ENCODE data around the gene ATG3.
"Not testable (repeated sequence)": the region's sequence is repeated elsewhere in the genome, so short reads cannot be mapped to it uniquely, and the experiment has no call there.

Gene ATG3

DNA sequence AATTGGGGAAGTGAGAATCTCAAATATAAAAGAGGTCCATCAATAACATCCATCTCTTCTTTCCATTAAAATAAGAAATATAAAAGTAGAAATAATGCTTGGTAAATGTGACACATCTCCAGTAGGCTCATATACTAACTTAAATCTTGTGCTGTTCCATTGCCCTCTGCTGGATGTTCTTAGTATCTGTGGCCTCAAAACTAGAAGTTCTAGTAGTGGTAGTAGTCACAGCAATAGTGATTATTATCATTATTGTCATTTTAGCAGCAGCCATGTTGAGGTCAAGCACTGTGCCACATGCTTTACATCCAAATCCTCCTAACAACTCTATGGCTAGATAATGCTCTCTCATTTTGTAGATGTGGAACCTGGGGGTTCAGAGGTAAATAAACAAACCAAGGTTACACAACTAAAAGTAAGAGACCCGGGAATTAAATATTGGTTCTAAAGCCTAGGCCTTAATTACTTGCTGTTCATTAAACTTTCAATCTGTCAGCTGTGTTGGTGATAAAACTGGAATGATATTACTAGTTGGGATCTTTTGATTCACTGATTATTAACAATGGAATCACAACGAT, 42.2 kb downstream of the ATG3 start:
- Histone ChIP-seq H3K27me3 (ENCODE audit: insufficient read depth, low read length, poor library complexity) (no peaks in the 10 kb centered on the region), H3K27ac (ENCODE audit: low read length) (no peak overlapping the region), H4K20me1 (ENCODE audit: insufficient read depth, low read length) (no peaks in the 10 kb centered on the region), H2AFZ (ENCODE audit: low read depth, low read length) (no peak overlapping the region), H3K4me1 (ENCODE audit: insufficient read depth, low read length) (no peaks in the 10 kb centered on the region), H3K9ac (ENCODE audit: low read depth, low read length) (no peak overlapping the region), H3K4me2 (ENCODE audit: insufficient read depth, low read length) (no peak overlapping the region), H3K4me3 (ENCODE audit: low read depth in 1 of 2, low read length in 2 of 2) (no peak overlapping the region), H3K36me3 (ENCODE audit: insufficient read depth, low read length) (no peaks in the 10 kb centered on the region), H3K79me2 (ENCODE audit: insufficient read depth, low read length) (no peaks in the 10 kb centered on the region), H3K9me3 (ENCODE audit: insufficient read depth, low read length, severe bottlenecking) (no peaks in the 10 kb centered on the region)
- DNase-seq (peak; percentile 29), ATAC-seq (ENCODE audit: insufficient read depth, low read depth) (peak; percentile 90)
- TF ChIP-seq, protein P1, sequence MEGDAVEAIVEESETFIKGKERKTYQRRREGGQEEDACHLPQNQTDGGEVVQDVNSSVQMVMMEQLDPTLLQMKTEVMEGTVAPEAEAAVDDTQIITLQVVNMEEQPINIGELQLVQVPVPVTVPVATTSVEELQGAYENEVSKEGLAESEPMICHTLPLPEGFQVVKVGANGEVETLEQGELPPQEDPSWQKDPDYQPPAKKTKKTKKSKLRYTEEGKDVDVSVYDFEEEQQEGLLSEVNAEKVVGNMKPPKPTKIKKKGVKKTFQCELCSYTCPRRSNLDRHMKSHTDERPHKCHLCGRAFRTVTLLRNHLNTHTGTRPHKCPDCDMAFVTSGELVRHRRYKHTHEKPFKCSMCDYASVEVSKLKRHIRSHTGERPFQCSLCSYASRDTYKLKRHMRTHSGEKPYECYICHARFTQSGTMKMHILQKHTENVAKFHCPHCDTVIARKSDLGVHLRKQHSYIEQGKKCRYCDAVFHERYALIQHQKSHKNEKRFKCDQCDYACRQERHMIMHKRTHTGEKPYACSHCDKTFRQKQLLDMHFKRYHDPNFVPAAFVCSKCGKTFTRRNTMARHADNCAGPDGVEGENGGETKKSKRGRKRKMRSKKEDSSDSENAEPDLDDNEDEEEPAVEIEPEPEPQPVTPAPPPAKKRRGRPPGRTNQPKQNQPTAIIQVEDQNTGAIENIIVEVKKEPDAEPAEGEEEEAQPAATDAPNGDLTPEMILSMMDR (IDR thresholded peaks at IDR 0.05; ENCODE audit: borderline replicate concordance, extremely low read depth, low read length, poor library complexity, severe bottlenecking): peak; percentile 78
- no peak for TF ChIP-seq EZH2 (IDR thresholded peaks at IDR 0.05; ENCODE audit: borderline replicate concordance, low read depth, low read length, severe bottlenecking)

DNA sequence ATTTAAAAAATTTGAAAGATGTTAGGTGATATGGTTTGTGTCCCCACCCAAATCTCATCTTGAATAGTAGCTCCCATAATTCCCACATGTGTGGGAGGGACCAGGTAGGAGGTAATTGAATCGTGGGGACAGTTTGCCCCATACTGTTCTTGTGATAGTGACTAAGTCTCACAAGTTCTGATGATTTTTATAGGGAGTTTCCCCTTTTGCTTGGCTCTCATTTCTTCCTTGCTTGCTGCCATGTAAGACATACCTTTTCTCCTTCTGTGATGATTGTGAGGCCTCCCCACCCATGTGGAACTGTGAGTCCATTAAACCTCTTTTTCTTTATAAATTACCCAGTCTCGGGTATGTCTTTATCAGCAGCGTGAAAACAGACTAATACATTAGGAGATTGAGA, 42.8 kb downstream of the ATG3 start:
- not testable (repeated sequence) for H3K79me2 ChIP-seq (ENCODE audit: insufficient read depth, low read length); DNase-seq; H3K27ac ChIP-seq (ENCODE audit: low read length); ATAC-seq (ENCODE audit: insufficient read depth, low read depth); H3K27me3 ChIP-seq (ENCODE audit: insufficient read depth, low read length, poor library complexity); H3K4me3 ChIP-seq (ENCODE audit: low read depth in 1 of 2, low read length in 2 of 2); H2AFZ ChIP-seq (ENCODE audit: low read depth, low read length); H3K4me1 ChIP-seq (ENCODE audit: insufficient read depth, low read length); H4K20me1 ChIP-seq (ENCODE audit: insufficient read depth, low read length); H3K4me2 ChIP-seq (ENCODE audit: insufficient read depth, low read length); H3K36me3 ChIP-seq (ENCODE audit: insufficient read depth, low read length); H3K9ac ChIP-seq (ENCODE audit: low read depth, low read length); H3K9me3 ChIP-seq (ENCODE audit: insufficient read depth, low read length, severe bottlenecking)

GRCh38 chr3:112514527-112515128, 47.1 kb downstream of the ATG3 start:
- Histone ChIP-seq H2AFZ (ENCODE audit: low read depth, low read length) (no peak overlapping the region), H3K9me3 (ENCODE audit: insufficient read depth, low read length, severe bottlenecking) (peaks cover 6% of the 10 kb centered on the region), H3K36me3 (ENCODE audit: insufficient read depth, low read length) (no peaks in the 10 kb centered on the region), H3K9ac (ENCODE audit: low read depth, low read length) (no peak overlapping the region), H3K27ac (ENCODE audit: low read length) (no peak overlapping the region), H3K79me2 (ENCODE audit: insufficient read depth, low read length) (no peaks in the 10 kb centered on the region), H3K4me1 (ENCODE audit: insufficient read depth, low read length) (no peaks in the 10 kb centered on the region), H4K20me1 (ENCODE audit: insufficient read depth, low read length) (no peaks in the 10 kb centered on the region), H3K4me3 (ENCODE audit: low read depth in 1 of 2, low read length in 2 of 2) (no peak overlapping the region), H3K4me2 (ENCODE audit: insufficient read depth, low read length) (no peak overlapping the region), H3K27me3 (ENCODE audit: insufficient read depth, low read length, poor library complexity) (no peaks in the 10 kb centered on the region)
- TF ChIP-seq, protein P1 (IDR thresholded peaks at IDR 0.05; ENCODE audit: borderline replicate concordance, extremely low read depth, low read length, poor library complexity, severe bottlenecking): no peak
- TF ChIP-seq EZH2 (IDR thresholded peaks at IDR 0.05; ENCODE audit: borderline replicate concordance, low read depth, low read length, severe bottlenecking): no peak
- ATAC-seq (ENCODE audit: insufficient read depth, low read depth) (no peak), DNase-seq (no peak)

DNA sequence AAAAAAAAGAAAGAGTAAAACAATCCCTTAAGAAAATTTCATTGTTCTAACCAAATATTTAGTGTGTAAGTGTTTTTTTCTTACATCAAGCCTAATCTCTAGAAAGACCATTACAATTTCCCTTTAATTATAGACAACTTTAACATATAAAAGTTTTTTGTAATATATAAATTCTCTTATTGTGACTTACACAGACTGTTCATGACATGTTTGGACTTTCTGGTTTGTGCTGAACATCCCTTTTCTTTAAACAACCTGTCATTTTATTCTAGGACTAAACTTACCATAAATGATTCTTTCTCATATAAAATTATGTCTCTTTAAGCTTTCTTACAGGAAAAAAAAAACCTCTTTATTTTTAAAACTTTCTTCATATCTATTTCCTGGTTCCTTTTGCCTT, 49.4 kb downstream of the ATG3 start:
- Histone ChIP-seq H3K27me3 (ENCODE audit: insufficient read depth, low read length, poor library complexity) (no peaks in the 10 kb centered on the region), H3K4me1 (ENCODE audit: insufficient read depth, low read length) (no peaks in the 10 kb centered on the region), H3K4me2 (ENCODE audit: insufficient read depth, low read length) (no peak overlapping the region), H3K4me3 (ENCODE audit: low read depth in 1 of 2, low read length in 2 of 2) (no peak overlapping the region), H3K27ac (ENCODE audit: low read length) (no peak overlapping the region), H4K20me1 (ENCODE audit: insufficient read depth, low read length) (no peaks in the 10 kb centered on the region), H3K9me3 (ENCODE audit: insufficient read depth, low read length, severe bottlenecking) (peaks cover 6% of the 10 kb centered on the region), H2AFZ (ENCODE audit: low read depth, low read length) (no peak overlapping the region), H3K9ac (ENCODE audit: low read depth, low read length) (no peak overlapping the region), H3K36me3 (ENCODE audit: insufficient read depth, low read length) (no peaks in the 10 kb centered on the region), H3K79me2 (ENCODE audit: insufficient read depth, low read length) (no peaks in the 10 kb centered on the region)
- ATAC-seq (ENCODE audit: insufficient read depth, low read depth) (no peak), DNase-seq (no peak)
- TF ChIP-seq, protein P1 (IDR thresholded peaks at IDR 0.05; ENCODE audit: borderline replicate concordance, extremely low read depth, low read length, poor library complexity, severe bottlenecking): no peak
- no peak for TF ChIP-seq EZH2 (IDR thresholded peaks at IDR 0.05; ENCODE audit: borderline replicate concordance, low read depth, low read length, severe bottlenecking)
